Trophoblast cell (in vitro differentiated cells and primary cell): Measurements from ENCODE around the gene BCL6B.

Experiments used
- DNase-seq, 2 donors: peaks; one replicate each; pipeline ENCODE4 v3.0.0-alpha.2; 2016
- H2AFZ ChIP-seq: 2 replicates; pipeline ENCODE4 v1.6.1; 2013; ENCODE audit warnings: low read length, moderate library complexity, mild to moderate bottlenecking; ENCODE audit not compliant: insufficient read depth, poor library complexity
- H2AK5ac ChIP-seq: 2 replicates; pipeline ENCODE4 v1.6.1; 2013; ENCODE audit warnings: mild to moderate bottlenecking, low read length
- H2BK120ac ChIP-seq: 2 replicates; pipeline ENCODE4 v1.6.1; 2013; ENCODE audit warnings: low read length, mild to moderate bottlenecking, moderate library complexity; ENCODE audit not compliant: insufficient read depth, poor library complexity
- H2BK12ac ChIP-seq: 2 replicates; pipeline ENCODE4 v1.6.1; 2013; ENCODE audit warnings: mild to moderate bottlenecking, low read length, moderate library complexity
- H2BK5ac ChIP-seq: 2 replicates; pipeline ENCODE4 v1.6.1; 2013; ENCODE audit warnings: low read length, low read depth, moderate library complexity, mild to moderate bottlenecking; ENCODE audit not compliant: poor library complexity
- H3K14ac ChIP-seq: 2 replicates; pipeline ENCODE4 v1.6.1; 2013; ENCODE audit warnings: mild to moderate bottlenecking, low read length
- H3K18ac ChIP-seq: 2 replicates; pipeline ENCODE4 v1.6.1; 2013; ENCODE audit warnings: mild to moderate bottlenecking, low read length
- H3K23ac ChIP-seq: 2 replicates; pipeline ENCODE4 v1.6.1; 2013; ENCODE audit warnings: low read length
- H3K27ac ChIP-seq: 2 replicates; pipeline ENCODE4 v1.5.1; 2013; ENCODE audit warnings: low read depth, mild to moderate bottlenecking, inconsistent platforms, low read length, moderate library complexity
- H3K27me3 ChIP-seq: 2 replicates; pipeline ENCODE4 v1.6.1; 2013; ENCODE audit warnings: inconsistent platforms, mild to moderate bottlenecking, low read length, moderate library complexity; ENCODE audit not compliant: insufficient read depth
- H3K36me3 ChIP-seq, 2 experiments: 1 replicate in 1 of 2; 2 replicates in 1 of 2; pipeline ENCODE4 v1.6.1; 2013; ENCODE audit warnings: low read length in 2 of 2, mild to moderate bottlenecking in 2 of 2, moderate library complexity in 1 of 2; ENCODE audit not compliant: insufficient read depth in 2 of 2, control insufficient read depth in 1 of 2
- H3K4ac ChIP-seq: 2 replicates; pipeline ENCODE4 v1.6.1; 2013; ENCODE audit warnings: low read depth, mild to moderate bottlenecking, low read length, moderate library complexity
- H3K4me1 ChIP-seq, 2 experiments: 1 replicate in 1 of 2; 2 replicates in 1 of 2; pipeline ENCODE4 v1.6.1; 2013; ENCODE audit warnings: low read length in 2 of 2, mild to moderate bottlenecking in 2 of 2, moderate library complexity in 1 of 2; ENCODE audit not compliant: insufficient read depth in 2 of 2, control insufficient read depth in 1 of 2
- H3K4me2 ChIP-seq: 2 replicates; pipeline ENCODE4 v1.6.1; 2013; ENCODE audit warnings: inconsistent platforms, mild to moderate bottlenecking, low read length, moderate library complexity
- H3K4me3 ChIP-seq: 2 replicates; pipeline ENCODE4 v1.5.1; 2013; ENCODE audit warnings: mild to moderate bottlenecking, low read depth, low read length, inconsistent platforms
- H3K79me1 ChIP-seq: one replicate; pipeline ENCODE4 v1.6.1; 2013; ENCODE audit warnings: low read length
- H3K79me2 ChIP-seq: 2 replicates; pipeline ENCODE4 v1.6.1; 2013; ENCODE audit warnings: low read length, mild to moderate bottlenecking; ENCODE audit not compliant: control insufficient read depth, insufficient read depth, poor library complexity
- H3K9ac ChIP-seq: 2 replicates; pipeline ENCODE4 v1.6.1; 2013; ENCODE audit warnings: mild to moderate bottlenecking, low read length
- H3K9me3 ChIP-seq: 2 replicates; pipeline ENCODE4 v1.6.1; 2013; ENCODE audit warnings: low read depth, mild to moderate bottlenecking, control low read depth, inconsistent platforms, low read length; ENCODE audit not compliant: insufficient read depth
- H4K12ac ChIP-seq: 2 replicates; pipeline ENCODE4 v1.6.1; 2013; ENCODE audit warnings: low read depth, mild to moderate bottlenecking, low read length, moderate library complexity
- H4K8ac ChIP-seq: 2 replicates; pipeline ENCODE4 v1.6.1; 2013; ENCODE audit warnings: low read depth, mild to moderate bottlenecking, low read length, moderate library complexity
- H4K91ac ChIP-seq: one replicate; pipeline ENCODE4 v1.6.1; 2013; ENCODE audit warnings: low read depth, mild to moderate bottlenecking, low read length, moderate library complexity
- WGBS: extraction: QIAGEN DNeasy Blood & Tissue Kit; methylation state at CpG from one replicate; pipeline ENCODE4 v1.1.7; 2013; ENCODE audit warnings: missing lambda C conversion rate; ENCODE audit not compliant: insufficient read length, insufficient coverage; ENCODE audit errors: extremely low coverage; 5-methylcytosine and 5-hydroxymethylcytosine counted together

Gene BCL6B

GRCh38 chr17:7042501-7043181 is 19.8 kb downstream of the BCL6B start:
- H3K4ac ChIP-seq = no peak overlapping the region
- no peak overlapping the region for H4K12ac ChIP-seq
- H3K79me2 ChIP-seq = no peaks in the 10 kb centered on the region
- no peak for DNase-seq
- peaks cover 16 to 36% of the 10 kb centered on the region in 2 experiments for H3K4me1 ChIP-seq
- no peak overlapping the region for H3K4me3 ChIP-seq
- no peak overlapping the region for H3K18ac ChIP-seq
- H4K8ac ChIP-seq = no peak overlapping the region
- H3K9ac ChIP-seq = no peak overlapping the region
- H2BK120ac ChIP-seq = no peak overlapping the region
- H2AK5ac ChIP-seq = no peak overlapping the region
- H2BK12ac ChIP-seq = no peak overlapping the region
- H2AFZ ChIP-seq = peak overlapping the region; percentile 4
- H3K79me1 ChIP-seq = peaks cover 4% of the 10 kb centered on the region
- peaks cover 2 to 3% of the 10 kb centered on the region in 2 experiments for H3K36me3 ChIP-seq
- no peak overlapping the region for H3K27ac ChIP-seq
- no peak overlapping the region for H2BK5ac ChIP-seq
- peaks cover 28% of the 10 kb centered on the region for H3K27me3 ChIP-seq
- H3K9me3 ChIP-seq = peaks cover 9% of the 10 kb centered on the region
- peak overlapping the region; percentile 46 for H3K4me2 ChIP-seq
- no CpG with 5 or more reads among the region's 53 CpGs for WGBS
- H3K14ac ChIP-seq = no peak overlapping the region
- no peak overlapping the region for H3K23ac ChIP-seq
- H4K91ac ChIP-seq = no peak overlapping the region

GRCh38 chr17:7043182-7043496 is 20.3 kb downstream of the BCL6B start:
- no peak for DNase-seq
- H3K36me3 ChIP-seq = peaks cover 2 to 3% of the 10 kb centered on the region in 2 experiments
- no peak overlapping the region for H2BK120ac ChIP-seq
- peaks cover 9% of the 10 kb centered on the region for H3K9me3 ChIP-seq
- no peak overlapping the region for H2BK12ac ChIP-seq
- no peak overlapping the region for H3K4me3 ChIP-seq
- H4K91ac ChIP-seq = no peak overlapping the region
- H3K14ac ChIP-seq = no peak overlapping the region
- peaks cover 4% of the 10 kb centered on the region for H3K79me1 ChIP-seq
- H3K18ac ChIP-seq = no peak overlapping the region
- no peak overlapping the region for H2BK5ac ChIP-seq
- H2AFZ ChIP-seq = peak overlapping the region; percentile 13
- H3K9ac ChIP-seq = no peak overlapping the region
- H3K4me1 ChIP-seq = peaks cover 16 to 36% of the 10 kb centered on the region in 2 experiments
- no peaks in the 10 kb centered on the region for H3K79me2 ChIP-seq
- no peak overlapping the region for H3K4ac ChIP-seq
- H3K4me2 ChIP-seq = peak overlapping the region; percentile 46
- no peak overlapping the region for H4K8ac ChIP-seq
- H2AK5ac ChIP-seq = no peak overlapping the region
- peaks cover 28% of the 10 kb centered on the region for H3K27me3 ChIP-seq
- no peak overlapping the region for H4K12ac ChIP-seq
- H3K27ac ChIP-seq = no peak overlapping the region
- H3K23ac ChIP-seq = peak overlapping the region; percentile 19
- WGBS = no CpG with 5 or more reads among the region's 21 CpGs

GRCh38 chr17:7043497-7044198 is 20.8 kb downstream of the BCL6B start, which contains the start of gene SLC16A11:
Gene SLC16A11, minus strand, starts transcription at chr17:7044092. Its CDS starts 579 bp downstream, at chr17:7043513.
- no peak within 1 kb of the TSS for H3K9ac ChIP-seq
- H3K27ac ChIP-seq = no peak within 1 kb of the TSS
- H2AFZ ChIP-seq = peak within 1 kb of the TSS; percentile 13
- no peak within 1 kb of the TSS for H3K4ac ChIP-seq
- H4K91ac ChIP-seq = no peak within 1 kb of the TSS
- H3K4me2 ChIP-seq = peak within 1 kb of the TSS; percentile 46
- peaks cover 9% of the 10 kb centered on the region for H3K9me3 ChIP-seq
- H3K36me3 ChIP-seq = peaks cover 0 to 3% of the 10 kb centered on the region in 2 experiments
- no CpG with 5 or more reads among the region's 58 CpGs for WGBS
- peaks cover 16 to 32% of the 10 kb centered on the region in 2 experiments for H3K4me1 ChIP-seq
- no peak within 1 kb of the TSS for H4K8ac ChIP-seq
- H3K27me3 ChIP-seq = peaks cover 28% of the 10 kb centered on the region
- H4K12ac ChIP-seq = no peak within 1 kb of the TSS
- no peak within 1 kb of the TSS for H2BK120ac ChIP-seq
- no peak within 1 kb of the TSS for H3K4me3 ChIP-seq
- H2BK12ac ChIP-seq = no peak within 1 kb of the TSS
- no peak within 1 kb of the TSS for H2BK5ac ChIP-seq
- H3K79me1 ChIP-seq = peaks cover 4% of the 10 kb centered on the region
- H3K79me2 ChIP-seq = no peaks in the 10 kb centered on the region
- H3K23ac ChIP-seq = peak within 1 kb of the TSS; percentile 19
- no peak within 1 kb of the TSS for H3K18ac ChIP-seq
- no peak within 1 kb of the TSS for H2AK5ac ChIP-seq
- no peak within 1 kb of the TSS for H3K14ac ChIP-seq
- DNase-seq = no peak

- Histone ChIP-seq H3K27me3 (peaks cover 28% of the 10 kb centered on the region), H3K4me1 (peaks cover 16 to 32% of the 10 kb centered on the region in 2 experiments), H3K9me3 (peaks cover 9% of the 10 kb centered on the region), H2AK5ac (no peak overlapping the region), H3K36me3 (no peaks in the 10 kb centered on the region), H4K12ac (no peak overlapping the region), H3K18ac (no peak overlapping the region), H3K14ac (no peak overlapping the region), H3K79me2 (no peaks in the 10 kb centered on the region), H4K91ac (peak overlapping the region; percentile 49), H3K23ac (no peak overlapping the region), H2BK12ac (peak overlapping the region; percentile 67), H2BK5ac (no peak overlapping the region), H4K8ac (no peak overlapping the region), H2AFZ (no peak overlapping the region), H2BK120ac (no peak overlapping the region), H3K4ac (no peak overlapping the region), H3K9ac (no peak overlapping the region), H3K4me3 (no peak overlapping the region), H3K4me2 (peak overlapping the region; percentile 70), H3K27ac (peak overlapping the region; percentile 61), H3K79me1 (peaks cover 4% of the 10 kb centered on the region)
- no CpG with 5 or more reads among the region's 5 CpGs for WGBS
- DNase-seq = peak; percentile 20 to 90
Measured at GRCh38 chr17:7045492-7046126, 22.8 kb downstream of the BCL6B start.
